HFF-Myc (cell line): ENCODE results near the gene PREX1.

Experiments
- DNase-seq: peaks from one replicate; pipeline ENCODE4 v3.0.0-alpha.2; 2011; ENCODE audit warnings: low read depth; ENCODE audit errors: extremely low read depth
- H3K4me3 ChIP-seq: replicated peaks from 2 replicates; pipeline ENCODE4 v1.5.1; 2011; ENCODE audit warnings: low read depth, mild to moderate bottlenecking, control low read depth, low read length
- TF ChIP-seq, protein P1 (sequence below): IDR thresholded peaks from 2 replicates; pipeline ENCODE4 v1.5.1; 2012; ENCODE audit warnings: mild to moderate bottlenecking, low read depth, low read length, control low read depth; ENCODE audit errors: missing control alignments

The PREX1 gene

DNA sequence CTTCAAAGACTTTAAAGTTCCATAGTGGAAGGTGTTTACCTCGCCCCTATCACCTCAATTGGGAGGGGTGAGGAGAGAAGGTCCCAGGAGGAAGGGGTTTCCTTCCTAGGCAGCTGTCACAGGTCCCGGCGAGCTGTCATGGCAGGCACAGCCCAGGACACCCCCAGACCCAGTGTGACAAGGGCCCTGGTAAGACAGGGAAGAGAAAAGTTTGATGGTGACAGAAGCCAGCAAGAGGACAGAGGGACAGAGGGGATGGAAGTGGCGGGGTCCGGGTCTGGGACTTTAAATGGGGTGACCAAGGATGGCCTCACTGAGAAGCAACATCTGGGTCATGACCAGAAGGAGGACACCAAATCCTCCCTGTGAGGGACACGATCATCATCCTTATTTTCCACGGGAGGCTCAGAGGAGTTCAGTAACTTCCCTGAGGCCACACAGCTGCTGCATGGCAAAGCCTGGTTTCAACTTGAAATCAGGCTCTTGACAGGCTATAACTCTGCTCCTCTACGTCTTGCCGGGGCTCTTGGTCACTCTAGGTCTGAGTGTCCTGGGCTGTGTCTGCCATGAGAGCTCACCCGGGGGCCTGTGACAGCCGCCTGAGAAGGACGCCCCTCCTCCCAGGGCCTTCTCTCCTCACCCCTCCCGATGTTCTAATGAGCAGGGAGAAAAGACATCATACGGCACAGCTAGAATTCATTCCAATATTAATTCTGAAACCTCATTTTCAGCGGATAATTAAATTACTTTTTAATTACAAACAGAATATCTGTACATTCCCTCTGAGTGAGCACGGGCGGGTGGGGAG, 222.2 kb downstream of the PREX1 start:
- TF ChIP-seq, protein P1, sequence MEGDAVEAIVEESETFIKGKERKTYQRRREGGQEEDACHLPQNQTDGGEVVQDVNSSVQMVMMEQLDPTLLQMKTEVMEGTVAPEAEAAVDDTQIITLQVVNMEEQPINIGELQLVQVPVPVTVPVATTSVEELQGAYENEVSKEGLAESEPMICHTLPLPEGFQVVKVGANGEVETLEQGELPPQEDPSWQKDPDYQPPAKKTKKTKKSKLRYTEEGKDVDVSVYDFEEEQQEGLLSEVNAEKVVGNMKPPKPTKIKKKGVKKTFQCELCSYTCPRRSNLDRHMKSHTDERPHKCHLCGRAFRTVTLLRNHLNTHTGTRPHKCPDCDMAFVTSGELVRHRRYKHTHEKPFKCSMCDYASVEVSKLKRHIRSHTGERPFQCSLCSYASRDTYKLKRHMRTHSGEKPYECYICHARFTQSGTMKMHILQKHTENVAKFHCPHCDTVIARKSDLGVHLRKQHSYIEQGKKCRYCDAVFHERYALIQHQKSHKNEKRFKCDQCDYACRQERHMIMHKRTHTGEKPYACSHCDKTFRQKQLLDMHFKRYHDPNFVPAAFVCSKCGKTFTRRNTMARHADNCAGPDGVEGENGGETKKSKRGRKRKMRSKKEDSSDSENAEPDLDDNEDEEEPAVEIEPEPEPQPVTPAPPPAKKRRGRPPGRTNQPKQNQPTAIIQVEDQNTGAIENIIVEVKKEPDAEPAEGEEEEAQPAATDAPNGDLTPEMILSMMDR, result no peak
- no peak overlapping the region for H3K4me3 ChIP-seq
- no peak for DNase-seq

DNA sequence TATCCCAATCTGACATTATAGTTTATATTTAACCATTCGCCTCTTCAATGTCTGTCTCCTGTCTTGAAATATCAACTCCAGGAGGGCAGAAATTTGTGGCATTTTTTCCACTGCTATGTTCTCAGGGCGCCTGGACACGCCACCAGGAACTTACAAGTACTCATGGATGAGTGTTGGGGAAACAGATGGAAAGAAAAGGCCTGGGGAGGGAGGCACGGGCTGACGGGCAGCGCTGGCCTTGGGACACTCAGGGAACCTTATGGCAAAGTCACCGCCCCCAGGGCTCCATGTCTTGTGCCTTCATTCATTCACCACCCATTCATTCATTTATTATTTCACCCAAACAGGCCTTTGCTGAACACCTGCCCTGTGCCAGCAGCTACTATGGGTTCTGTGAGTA, 222.9 kb downstream of the PREX1 start:
- DNase-seq, result no peak
- TF ChIP-seq, protein P1, result no peak

DNA sequence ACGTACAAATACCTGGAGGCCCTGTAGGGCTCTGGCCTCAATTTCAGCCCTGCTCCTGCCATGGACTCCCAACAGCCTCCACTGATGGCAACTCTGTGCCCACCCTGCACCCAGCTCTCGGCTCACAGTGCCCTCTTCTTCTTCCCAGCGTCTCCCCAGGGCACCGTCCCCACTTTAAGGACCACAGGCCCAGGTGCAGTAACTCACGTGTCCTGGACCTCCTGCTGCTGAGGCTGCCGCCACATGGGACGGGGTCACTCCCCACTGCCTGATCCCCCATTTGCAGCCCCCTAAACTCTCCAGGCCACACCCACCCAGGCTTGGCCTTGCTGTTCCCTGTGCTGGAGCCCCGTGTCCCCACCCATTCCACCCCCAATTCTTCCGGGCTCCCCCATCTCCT, 223.4 kb downstream of the PREX1 start:
- TF ChIP-seq, protein P1, result no peak
- H3K4me3 ChIP-seq, result no peak overlapping the region
- no peak for DNase-seq

More for the DNA sequence above, 222.9 kb downstream of the PREX1 start:
- H3K4me3 ChIP-seq, result no peak overlapping the region

DNA sequence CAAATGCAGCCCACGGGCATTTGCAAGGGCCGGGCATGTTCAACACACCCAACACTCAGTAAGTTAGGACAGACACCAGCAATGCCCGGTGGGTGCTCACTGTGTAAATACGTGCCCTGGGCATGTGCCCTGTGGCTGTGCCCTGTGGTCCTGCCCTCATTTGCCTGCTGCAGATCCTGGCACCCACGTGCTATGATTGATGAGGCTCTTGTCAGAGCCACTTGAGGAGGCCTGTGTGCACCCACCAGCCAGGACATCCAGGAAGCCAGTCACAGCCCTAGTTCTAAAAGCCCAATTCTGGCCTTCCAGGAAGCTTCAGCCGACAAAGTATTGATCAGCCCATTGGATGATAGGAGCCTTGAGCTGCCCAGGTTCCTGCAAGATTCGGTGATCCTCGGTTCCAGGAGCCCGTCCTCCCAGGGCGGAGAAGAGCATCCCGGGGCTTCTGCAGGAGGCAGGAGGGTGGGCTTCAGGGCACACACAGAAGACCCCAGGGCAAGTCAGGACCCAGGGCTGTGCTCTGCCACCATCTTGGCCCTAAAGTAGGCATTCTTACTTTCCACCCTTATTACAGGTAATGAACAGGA, 223.9 kb downstream of the PREX1 start:
- no peak for DNase-seq
- TF ChIP-seq, protein P1, result no peak
- no peak overlapping the region for H3K4me3 ChIP-seq

DNA sequence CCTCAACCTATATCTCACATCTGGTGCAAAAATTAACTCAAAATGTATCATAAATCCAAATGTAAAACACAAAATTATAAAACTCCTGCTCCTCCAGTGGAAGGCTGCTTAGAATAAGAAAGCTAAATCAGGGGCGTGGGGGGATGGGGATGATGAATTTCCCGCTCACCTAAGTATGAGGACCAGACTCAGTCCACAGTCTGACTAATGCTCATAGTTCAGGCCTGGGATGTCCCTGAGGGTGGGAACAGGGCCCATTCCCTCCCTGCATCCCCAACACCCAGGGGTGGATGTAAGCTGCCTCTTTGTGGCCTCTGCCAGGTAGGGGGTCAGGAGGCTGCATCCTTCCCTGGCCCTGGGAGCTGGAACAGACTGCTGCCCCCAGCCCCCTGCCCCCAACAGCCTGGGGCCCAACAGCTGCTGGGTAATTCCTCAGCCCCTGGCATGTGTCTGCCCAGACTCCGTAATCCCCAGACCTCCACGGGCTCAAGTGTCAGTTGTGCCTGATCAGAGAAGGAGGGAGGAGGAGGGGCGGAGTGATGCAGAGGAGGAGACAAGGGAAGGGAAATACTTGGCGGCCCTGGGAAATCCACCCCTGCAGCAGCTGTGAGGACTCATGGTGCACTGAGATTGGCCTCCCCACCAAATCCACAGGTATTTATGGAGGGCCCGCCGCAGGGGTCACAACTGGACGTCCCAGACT, 224.5 kb downstream of the PREX1 start:
- DNase-seq, result no peak
- TF ChIP-seq, protein P1, result no peak
- H3K4me3 ChIP-seq, result no peak overlapping the region

DNA sequence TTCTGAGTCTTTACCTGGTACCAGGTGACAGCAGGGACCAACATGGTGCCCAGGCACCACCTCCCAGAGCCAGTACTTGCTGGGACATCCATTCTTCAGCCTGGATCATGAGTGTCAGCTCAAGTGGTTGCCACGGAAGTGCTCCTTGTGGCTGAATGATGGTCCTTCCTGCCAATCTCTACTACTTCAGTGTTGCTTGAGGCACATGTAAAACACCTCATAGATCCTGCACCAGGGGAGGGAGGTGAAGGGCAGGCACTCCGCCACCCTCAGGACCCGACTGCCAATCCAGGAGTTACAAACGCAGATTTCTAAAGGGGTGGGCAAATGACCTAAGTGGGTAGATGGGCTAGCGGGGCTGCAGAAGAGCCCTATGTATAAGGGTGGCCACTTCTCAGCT, 226.0 kb downstream of the PREX1 start:
- no peak for DNase-seq
- TF ChIP-seq, protein P1, result no peak
- H3K4me3 ChIP-seq, result no peak overlapping the region
